HepG2 (cell line): Measurements from ENCODE around the gene PCGF3. TPM values are rescaled to one million over a fixed set of nuclear protein-coding genes. Genes with fewer than 3 reads are reported as not detected.
A peak's percentile ranks its signal among the peaks of the same experiment; 100 is the strongest.

ENCODE experiments used
- ATAC-seq: fragments of 200-7000 bp; cut with Tn5 transposase; 3 replicates; pipeline ENCODE4 v1.9.1; 2020; ENCODE audit warnings: mild to moderate bottlenecking, moderate library complexity
- BruUV-seq: library from RNA; stranded (reverse); fragments of 400-500 nt; replicated peaks from 2 replicates; lab custom pipeline; 2021; lab: Mats Ljungman, UMichigan
- CTCF ChIA-PET: fragments of 300-600 bp; formaldehyde crosslinking; extraction: SDS; loops from one replicate; lab custom pipeline; 2021; ENCODE audit warnings: low total read pairs, inconsistent platforms, low intra/inter-chr PET ratio; lab: Yijun Ruan, JAX
- POLR2A ChIA-PET: fragments of 350-600 bp; sonication (Branson Sonifier 250); formaldehyde crosslinking; loops from one replicate; lab custom pipeline; 2020; ENCODE audit warnings: antibody characterized with exemption, inconsistent platforms; lab: Yijun Ruan, JAX
- DNase-seq: peaks from one replicate; pipeline ENCODE4 v3.0.0-alpha.2; 2015; ENCODE audit warnings: low spot score
- FAIRE-seq: peaks from 3 replicates; lab custom pipeline; 2011; peaks lifted over from hg19 to GRCh38; lab: Jason Lieb, UNC
- H2AFZ ChIP-seq: one replicate; pipeline ENCODE4 v1.6.1; 2011; ENCODE audit warnings: low read length, inconsistent platforms
- H3K27ac ChIP-seq: fragments of 300-600 bp; 3 replicates; pipeline ENCODE4 v1.8.0; 2011; ENCODE audit warnings: mixed run types, mild to moderate bottlenecking, mixed read lengths, low read length, inconsistent platforms; ENCODE audit not compliant: insufficient read depth; ENCODE audit errors: extremely low read length
- H3K27me3 ChIP-seq, 2 experiments: fragments of 200-600 bp in 1 of 2; 2 replicates in 1 of 2; 3 replicates in 1 of 2; pipeline versions ENCODE4 v1.6.0 to v1.8.0; 2011; ENCODE audit warnings: low read length in 2 of 2, mild to moderate bottlenecking in 2 of 2, moderate library complexity in 2 of 2, inconsistent platforms in 1 of 2; ENCODE audit not compliant: insufficient read depth in 2 of 2, control insufficient read depth in 1 of 2
- H3K36me3 ChIP-seq, 2 experiments: fragments of 200-600 bp in 1 of 2; replicated peaks in 1 of 2; 2 replicates in 1 of 2; 3 replicates in 1 of 2; pipeline versions ENCODE4 v1.5.1 to v1.8.0; 2011; ENCODE audit warnings: low read length in 2 of 2, inconsistent platforms in 1 of 2; ENCODE audit not compliant: insufficient read depth in 2 of 2, control insufficient read depth in 1 of 2
- H3K4me1 ChIP-seq: 2 replicates; pipeline ENCODE4 v1.5.1; 2012; ENCODE audit warnings: low read length, inconsistent platforms; ENCODE audit not compliant: insufficient read depth
- H3K4me2 ChIP-seq: 2 replicates; pipeline ENCODE4 v1.6.0; 2011; ENCODE audit warnings: low read depth, low read length, inconsistent platforms
- H3K4me3 ChIP-seq, 3 experiments: fragments of 200-600 bp in 1 of 3; sonication (generic), shearing (Covaris generic) in 1 of 3; replicated peaks in 1 of 3; 2 replicates each; pipeline ENCODE4 v1.5.1; 2011 to 2016; ENCODE audit warnings: low read length in 3 of 3, inconsistent platforms in 2 of 3, low read depth in 2 of 3, mild to moderate bottlenecking in 2 of 3, control low read depth in 1 of 3, mixed read lengths in 1 of 3; ENCODE audit not compliant: insufficient read depth in 1 of 3
- H3K79me2 ChIP-seq: one replicate; pipeline ENCODE4 v1.6.1; 2011; ENCODE audit warnings: low read length, inconsistent platforms; ENCODE audit not compliant: insufficient read depth
- H3K9ac ChIP-seq: 2 replicates; pipeline ENCODE4 v1.6.0; 2011; ENCODE audit warnings: mild to moderate bottlenecking, low read depth, low read length, inconsistent platforms; ENCODE audit not compliant: insufficient read depth
- H3K9me3 ChIP-seq: 2 replicates; pipeline ENCODE4 v1.5.1; 2012; ENCODE audit warnings: mild to moderate bottlenecking, low read length
- H4K20me1 ChIP-seq: 2 replicates; pipeline ENCODE4 v1.6.0; 2011; ENCODE audit warnings: inconsistent platforms, mild to moderate bottlenecking, low read length, moderate library complexity; ENCODE audit not compliant: insufficient read depth
- AGO2 ChIP-seq: fragments of 200-400 bp; formaldehyde crosslinking; optimal IDR thresholded peaks from 2 replicates; pipeline ENCODE3; 2017; ENCODE audit warnings: mild to moderate bottlenecking, low read depth, low read length, moderate library complexity
- ATAD3A ChIP-seq: sonication (generic); formaldehyde crosslinking; IDR thresholded peaks from 2 replicates; pipeline ENCODE4 v1.4.0; 2020; ENCODE audit warnings: missing genetic modification reagents
- CEBPB ChIP-seq: IDR thresholded peaks from 2 replicates; pipeline ENCODE4 v1.6.1; 2011; ENCODE audit warnings: low read depth, low read length, improper control_type of control experiment, borderline replicate concordance
- EHMT2 ChIP-seq: fragments of 200-600 bp; sonication (generic); IDR thresholded peaks from 2 replicates; pipeline ENCODE4 v1.7.0; 2017; ENCODE audit warnings: antibody characterized with exemption, low read depth, low read length, borderline replicate concordance
- FOXA3 ChIP-seq: IDR thresholded peaks from 2 replicates; pipeline ENCODE4 v1.6.1; 2016; ENCODE audit warnings: missing genetic modification reagents, missing compliant biosample characterization
- KDM2A ChIP-seq: sonication (generic); formaldehyde crosslinking; IDR thresholded peaks from 2 replicates; pipeline ENCODE4 v1.4.0; 2020; ENCODE audit warnings: low read depth, missing genetic modification reagents, borderline replicate concordance
- KLF15 ChIP-seq: sonication (generic); formaldehyde crosslinking; IDR thresholded peaks from 2 replicates; pipeline ENCODE4 v1.8.1; 2023; ENCODE audit warnings: borderline replicate concordance, mild to moderate bottlenecking, inconsistent platforms, missing genetic modification reagents, mixed read lengths
- NRL ChIP-seq: sonication (generic); formaldehyde crosslinking; IDR thresholded peaks from 2 replicates; pipeline ENCODE4 v1.5.0; 2020; ENCODE audit warnings: missing genetic modification reagents, mild to moderate bottlenecking, moderate library complexity, borderline replicate concordance
- POLR2AphosphoS5 ChIP-seq: IDR thresholded peaks from 2 replicates; pipeline ENCODE4 v1.6.1; 2012; ENCODE audit warnings: low read depth, low read length
- REPIN1 ChIP-seq: sonication (generic); formaldehyde crosslinking; IDR thresholded peaks from 2 replicates; pipeline ENCODE4 v1.8.0; 2022; ENCODE audit warnings: missing genetic modification reagents, low read depth, mild to moderate bottlenecking, borderline replicate concordance
- SIN3A ChIP-seq: IDR thresholded peaks from 2 replicates; pipeline ENCODE4 v1.6.1; 2011; ENCODE audit warnings: low read depth, mild to moderate bottlenecking, control low read depth, low read length, borderline replicate concordance
- SNAI1 ChIP-seq: sonication (generic); formaldehyde crosslinking; IDR thresholded peaks from 2 replicates; pipeline ENCODE4 v1.5.0; 2020; ENCODE audit warnings: mild to moderate bottlenecking, missing genetic modification reagents, borderline replicate concordance
- TAF15 ChIP-seq: fragments of 200-400 bp; formaldehyde crosslinking; IDR thresholded peaks from one replicate; pipeline ENCODE4 v1.6.1; 2018; ENCODE audit warnings: mild to moderate bottlenecking, low read depth, low read length; ENCODE audit not compliant: poor library complexity, severe bottlenecking
- TBX2 ChIP-seq: sonication (generic); formaldehyde crosslinking; IDR thresholded peaks from 2 replicates; pipeline ENCODE4 v1.5.0; 2020; ENCODE audit warnings: missing genetic modification reagents, mild to moderate bottlenecking, borderline replicate concordance
- ZBTB1 ChIP-seq: sonication (generic); formaldehyde crosslinking; IDR thresholded peaks from 2 replicates; pipeline ENCODE4 v1.4.0; 2020; ENCODE audit warnings: missing genetic modification reagents, borderline replicate concordance
- ZBTB7A ChIP-seq: sonication (generic); formaldehyde crosslinking; IDR thresholded peaks from 2 replicates; pipeline ENCODE4 v1.8.0; 2022; ENCODE audit warnings: mild to moderate bottlenecking, missing genetic modification reagents
- ZIK1 ChIP-seq: sonication (generic); formaldehyde crosslinking; IDR thresholded peaks from 2 replicates; pipeline ENCODE4 v1.5.0; 2020; ENCODE audit warnings: mild to moderate bottlenecking, low read depth, missing genetic modification reagents, borderline replicate concordance
- ZNF326 ChIP-seq: sonication (generic); formaldehyde crosslinking; IDR thresholded peaks from 2 replicates; pipeline ENCODE4 v1.4.0; 2020; ENCODE audit warnings: missing genetic modification reagents, borderline replicate concordance
- ZNF335 ChIP-seq: sonication (generic); formaldehyde crosslinking; IDR thresholded peaks from 2 replicates; pipeline ENCODE4 v1.4.0; 2020; ENCODE audit warnings: missing genetic modification reagents
- ZNF746 ChIP-seq: sonication (generic); formaldehyde crosslinking; IDR thresholded peaks from 2 replicates; pipeline ENCODE4 v1.8.0; 2022; ENCODE audit warnings: mild to moderate bottlenecking, missing genetic modification reagents
- ZNF83 ChIP-seq: sonication (generic); formaldehyde crosslinking; IDR thresholded peaks from 2 replicates; pipeline ENCODE4 v1.4.0; 2020; ENCODE audit warnings: missing genetic modification reagents, mild to moderate bottlenecking, borderline replicate concordance
- WGBS: methylation state at CpG from one replicate; pipeline ENCODE4 v1.1.6; 2017; ENCODE audit warnings: low lambda C conversion rate; 5-methylcytosine and 5-hydroxymethylcytosine counted together
- in situ Hi-C: cut with HindIII; loops from 2 replicates; pipeline ENCODE4 v1.10.0; 2017; ENCODE audit warnings: low pct_unique_long_range_greater_than_20kb; ENCODE audit not compliant: extremely low pct_ligation_motif_present
- intact Hi-C: fragments of 100-400 bp; cut with micrococcal nuclease; formaldehyde crosslinking; loops from one replicate; pipeline ENCODE4 v1.10.0; 2022; ENCODE audit not compliant: unreplicated experiment
- polyA plus RNA-seq, 8 experiments: library from polyadenylated mRNA; depleted of rRNA in 3 of 8; stranded (reverse) in 7 of 8; unstranded in 1 of 8; fragments of >200 nt; fragmentation: Illumina TruSeq in 4 of 8; extraction: Trizol in 4 of 8; gene quantifications; 2 replicates each; pipeline versions ENCODE4 v1.2.1 to v1.2.3, GENCODE V29; 2011 to 2016; ENCODE audit warnings: low read depth in 4 of 8, missing spikeins in 1 of 8, mixed read lengths in 1 of 8; ENCODE audit not compliant: insufficient read depth in 1 of 8
- total RNA-seq, 5 experiments: library from RNA; depleted of rRNA; stranded (reverse); fragments of >200 nt; fragmentation: Illumina TruSeq; extraction: Trizol; gene quantifications; 2 replicates each; pipeline ENCODE4 v1.2.3, GENCODE V29; 2016; ENCODE audit warnings: low read depth in 1 of 5

Gene PCGF3
- total and polyA plus RNA-seq, 2 of the 13 experiments (the other 11 are each of a cell fraction or from before 2014, with no cell fraction given): 28.6 to 66.2 TPM

GRCh38 chr4:676871-677235 is 28.8 kb upstream of the PCGF3 start:
- no peak for DNase-seq
- FAIRE-seq: no peak
- Histone ChIP-seq H3K79me2 (peaks cover 16% of the 10 kb centered on the region), H3K9me3 (no peaks in the 10 kb centered on the region), H2AFZ (no peak overlapping the region), H3K36me3 (peaks cover 1 to 6% of the 10 kb centered on the region in 2 experiments; a peak in 4 of 5 replicates), H3K9ac (no peak overlapping the region), H3K27ac (no peak overlapping the region), H3K27me3 (no peaks in the 10 kb centered on the region), H3K4me3 (no peak overlapping the region)
- intact Hi-C loops: loop anchor here (10.0 kb wide), 1 partner anchor 202 kb away; no protein-coding TSS in a partner anchor
- POLR2A ChIA-PET: no interaction called here
- CTCF ChIA-PET: no interaction called here
- WGBS: no CpG with 5 or more reads among the region's 8 CpGs
- ATAC-seq: no peak
- no TSS peak for BruUV-seq
- TF ChIP-seq KDM2A (CRISPR knock-in tag) (peak; percentile 15; the same call in 1 of the 2 replicates), ZIK1 (CRISPR knock-in tag) (no peak), TAF15 (no peak), SNAI1 (CRISPR knock-in tag) (no peak), ZBTB7A (CRISPR knock-in tag) (no peak), ATAD3A (no peak), AGO2 (peak; percentile 53), ZNF326 (CRISPR knock-in tag) (0 out of 2 replicates have a peak, but pooled peaks have one; percentile 45), FOXA3 (CRISPR knock-in tag) (no peak), ZNF746 (CRISPR knock-in tag) (no peak), ZNF335 (no peak), ZNF83 (CRISPR knock-in tag) (no peak), NRL (CRISPR knock-in tag) (no peak), EHMT2 (no peak), CEBPB (no peak), REPIN1 (CRISPR knock-in tag) (no peak), KLF15 (no peak), SIN3A (no peak), ZBTB1 (CRISPR knock-in tag) (no peak), TBX2 (CRISPR knock-in tag) (no peak), POLR2AphosphoS5 (no peak)
- TF ChIP-seq, all 625 proteins: peak for 3
- H4K20me1 ChIP-seq: no peaks in the 10 kb centered on the region; the same call in 1 of the 2 replicates
- in situ Hi-C loops: no loop called here
- H3K4me2 ChIP-seq: no peak overlapping the region
- H3K4me1 ChIP-seq: peaks cover 77% of the 10 kb centered on the region
